Bronchial epithelial cell (primary cell): Measurements from ENCODE around the gene AIF1. TPM values are rescaled to one million over a fixed set of nuclear protein-coding genes. Genes with fewer than 3 reads are reported as not detected.

Source experiments
- DNase-seq: peaks from one replicate; pipeline ENCODE4 v3.0.0-alpha.2; 2010; ENCODE audit warnings: low read depth
- FAIRE-seq: peaks from 2 replicates; lab custom pipeline; 2011; peaks lifted over from hg19 to GRCh38; lab: Jason Lieb, UNC
- H3K27me3 ChIP-seq: 2 replicates; pipeline ENCODE4 v1.5.1; 2011; ENCODE audit warnings: low read length; ENCODE audit not compliant: control insufficient read depth, insufficient read depth
- H3K36me3 ChIP-seq: 2 replicates; pipeline ENCODE4 v1.5.1; 2011; ENCODE audit warnings: low read length; ENCODE audit not compliant: control insufficient read depth, insufficient read depth
- H3K4me3 ChIP-seq: 2 replicates; pipeline ENCODE4 v1.5.1; 2011; ENCODE audit warnings: mild to moderate bottlenecking, low read depth, low read length, control low read depth
- total RNA-seq: library from RNA; depleted of rRNA; stranded (reverse); fragments of >200 nt; gene quantifications from 2 replicates; pipeline ENCODE4 v1.2.1, GENCODE V29; 2014
- TF ChIP-seq, protein P1 (sequence below): IDR thresholded peaks from 2 replicates; pipeline ENCODE4 v1.5.1; 2011; ENCODE audit warnings: mild to moderate bottlenecking, moderate library complexity, low read length, control low read depth, inconsistent platforms; ENCODE audit not compliant: insufficient read depth, severe bottlenecking

Gene AIF1
- total RNA-seq, 1 donor from 2014 or later = not detected

DNA sequence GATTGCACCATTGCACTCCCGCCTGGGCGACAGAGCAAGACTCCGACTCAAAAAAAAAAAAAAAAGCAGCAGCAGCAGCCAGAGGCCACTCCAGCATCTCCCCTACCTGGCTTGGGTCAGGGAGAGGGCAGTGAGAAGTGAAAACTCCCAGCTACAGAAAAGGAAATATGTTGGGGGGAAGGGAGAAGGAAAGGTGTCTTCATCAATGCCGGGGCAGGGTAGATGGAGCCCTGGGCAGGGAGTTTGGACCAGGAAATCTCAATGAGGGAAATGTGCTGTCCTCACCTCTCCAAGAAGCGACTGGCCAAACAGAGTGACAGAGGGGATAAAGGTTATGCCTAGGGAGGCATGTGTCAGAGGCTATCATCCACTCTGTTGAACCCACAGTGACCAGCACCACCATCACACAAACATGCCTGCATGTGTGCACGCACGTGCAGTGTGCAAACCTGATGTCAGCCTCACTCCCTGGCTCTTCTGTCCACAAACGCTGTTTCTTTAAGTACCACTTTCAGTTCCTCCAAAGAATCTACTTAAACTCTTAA, 887 bp upstream of the AIF1 start:
- Histone ChIP-seq H3K27me3 (no peaks in the 10 kb centered on the region), H3K36me3 (no peaks in the 10 kb centered on the region), H3K4me3 (no peak overlapping the region)
- no peak for FAIRE-seq
- DNase-seq = no peak
- TF ChIP-seq, protein P1, sequence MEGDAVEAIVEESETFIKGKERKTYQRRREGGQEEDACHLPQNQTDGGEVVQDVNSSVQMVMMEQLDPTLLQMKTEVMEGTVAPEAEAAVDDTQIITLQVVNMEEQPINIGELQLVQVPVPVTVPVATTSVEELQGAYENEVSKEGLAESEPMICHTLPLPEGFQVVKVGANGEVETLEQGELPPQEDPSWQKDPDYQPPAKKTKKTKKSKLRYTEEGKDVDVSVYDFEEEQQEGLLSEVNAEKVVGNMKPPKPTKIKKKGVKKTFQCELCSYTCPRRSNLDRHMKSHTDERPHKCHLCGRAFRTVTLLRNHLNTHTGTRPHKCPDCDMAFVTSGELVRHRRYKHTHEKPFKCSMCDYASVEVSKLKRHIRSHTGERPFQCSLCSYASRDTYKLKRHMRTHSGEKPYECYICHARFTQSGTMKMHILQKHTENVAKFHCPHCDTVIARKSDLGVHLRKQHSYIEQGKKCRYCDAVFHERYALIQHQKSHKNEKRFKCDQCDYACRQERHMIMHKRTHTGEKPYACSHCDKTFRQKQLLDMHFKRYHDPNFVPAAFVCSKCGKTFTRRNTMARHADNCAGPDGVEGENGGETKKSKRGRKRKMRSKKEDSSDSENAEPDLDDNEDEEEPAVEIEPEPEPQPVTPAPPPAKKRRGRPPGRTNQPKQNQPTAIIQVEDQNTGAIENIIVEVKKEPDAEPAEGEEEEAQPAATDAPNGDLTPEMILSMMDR = no peak

GRCh38 chr6:31615748-31616147, 714 bp downstream of the AIF1 start:
- DNase-seq (no peak), FAIRE-seq (no peak)
- Histone ChIP-seq H3K36me3 (no peaks in the 10 kb centered on the region), H3K4me3 (no peak overlapping the region), H3K27me3 (no peaks in the 10 kb centered on the region)
- TF ChIP-seq, protein P1 = no peak

- Histone ChIP-seq H3K27me3 (no peaks in the 10 kb centered on the region), H3K36me3 (no peaks in the 10 kb centered on the region), H3K4me3 (no peak overlapping the region)
- TF ChIP-seq, protein P1 = no peak
- FAIRE-seq (no peak), DNase-seq (peak; percentile 65)
Observed at GRCh38 chr6:31617010-31617409, 2.0 kb downstream of the AIF1 start.

- H3K4me3 ChIP-seq = peak overlapping the region; percentile 73
- DNase-seq (peak; percentile 95), FAIRE-seq (no peak)
- H3K27me3 ChIP-seq = no peaks in the 10 kb centered on the region
- TF ChIP-seq, protein P1 = no peak
- H3K36me3 ChIP-seq = peaks cover 13% of the 10 kb centered on the region
Observed at GRCh38 chr6:31619805-31620585, 5.0 kb downstream of the AIF1 start.

DNA sequence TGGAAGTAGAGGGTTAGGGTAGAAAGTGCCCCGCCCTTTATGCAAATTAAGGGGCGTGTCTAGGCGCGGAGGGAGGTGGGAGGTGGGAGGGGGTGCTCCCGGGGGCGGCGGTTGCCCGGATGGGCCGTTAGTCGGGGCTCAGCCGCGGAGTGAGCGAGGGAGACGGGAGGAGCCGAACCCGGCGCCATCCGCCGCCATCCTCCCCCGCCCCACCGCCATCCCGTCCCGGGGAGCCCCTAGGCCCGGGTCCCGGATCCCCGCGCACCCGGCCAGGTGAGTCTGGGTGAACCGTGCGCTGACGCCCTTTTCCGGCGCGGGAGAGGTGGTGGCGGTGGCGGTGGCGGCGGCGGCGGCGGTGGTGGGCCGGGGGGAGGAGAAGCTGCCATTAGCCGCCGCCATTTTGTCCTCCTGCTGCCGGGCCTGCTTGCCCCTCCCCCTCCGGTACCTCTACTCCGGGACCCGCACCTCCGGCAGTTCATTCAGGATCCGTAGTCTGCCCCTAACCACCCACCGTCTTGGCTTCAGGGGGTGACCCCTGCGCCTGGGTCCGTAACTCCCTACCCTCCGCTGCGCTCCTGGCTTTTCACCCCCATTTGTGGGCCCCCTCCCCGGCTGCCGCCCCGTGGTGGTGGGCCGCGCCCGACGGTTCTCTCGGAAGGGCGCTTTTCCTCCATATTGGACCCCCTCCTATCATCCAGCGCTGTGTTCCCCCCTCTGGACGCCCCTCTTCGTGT, 5.7 kb downstream of the AIF1 start, which contains the start of gene PRRC2A:
Gene PRRC2A, plus strand, starts transcription at position 130 of the 734 bp plus-strand sequence. CDS start 2,075 bp downstream, outside the sequence.
- FAIRE-seq (no peak), DNase-seq (no peak)
- H3K4me3 ChIP-seq = peak within 1 kb of the TSS; percentile 73
- TF ChIP-seq, protein P1 = no peak
- H3K36me3 ChIP-seq = peaks cover 20% of the 10 kb centered on the region
- no peaks in the 10 kb centered on the region for H3K27me3 ChIP-seq
